ENCODE measurements around the gene C14orf180.
"Not testable (repeated sequence)": the region's sequence is repeated elsewhere in the genome, so short reads cannot be mapped to it uniquely, and the experiment has no call there.

C14orf180 gene

GRCh38 chr14:104611881-104612280, 32.3 kb downstream of the C14orf180 start:
- no peak for DNase-seq (ENCODE audit: low read depth, low spot score)

- DNase-seq (ENCODE audit: low read depth, low spot score) = no peak
Observed at GRCh38 chr14:104614126-104614812, 34.7 kb downstream of the C14orf180 start.

GRCh38 chr14:104624939-104625338, 45.4 kb downstream of the C14orf180 start:
- no peak for DNase-seq (ENCODE audit: low read depth, low spot score)

DNA sequence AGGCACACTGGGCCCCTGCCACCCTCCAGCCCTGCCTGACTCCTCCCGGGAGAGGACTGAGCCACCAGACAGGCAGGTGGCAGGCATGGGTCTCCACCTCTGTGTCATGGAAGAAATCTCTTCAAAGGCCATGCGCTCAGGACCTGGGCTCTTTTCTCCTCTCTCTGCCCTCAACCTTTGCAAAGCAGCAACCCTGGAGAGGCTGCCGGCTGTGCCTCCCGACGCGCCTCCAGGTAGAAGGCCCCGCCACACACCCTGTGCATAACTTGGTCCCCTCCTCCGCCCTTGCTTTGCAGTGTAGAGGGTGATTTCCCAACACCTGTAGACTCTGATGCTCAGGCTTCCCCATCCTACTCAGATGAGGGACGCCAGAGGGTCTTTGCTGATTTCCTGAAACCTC, 53.2 kb downstream of the C14orf180 start:
- no peak for DNase-seq (ENCODE audit: low read depth, low spot score)

- no peak for DNase-seq (ENCODE audit: low read depth, low spot score)
Observed at GRCh38 chr14:104633276-104634137, 53.9 kb downstream of the C14orf180 start.

- no peak for DNase-seq (ENCODE audit: low read depth, low spot score)
Observed at GRCh38 chr14:104634138-104634760, 54.7 kb downstream of the C14orf180 start.

GRCh38 chr14:104634886-104635570, 55.5 kb downstream of the C14orf180 start:
- DNase-seq (ENCODE audit: low read depth, low spot score) = no peak

- DNase-seq (ENCODE audit: low read depth, low spot score) = no peak
Observed at GRCh38 chr14:104635717-104636116, 56.2 kb downstream of the C14orf180 start.

DNA sequence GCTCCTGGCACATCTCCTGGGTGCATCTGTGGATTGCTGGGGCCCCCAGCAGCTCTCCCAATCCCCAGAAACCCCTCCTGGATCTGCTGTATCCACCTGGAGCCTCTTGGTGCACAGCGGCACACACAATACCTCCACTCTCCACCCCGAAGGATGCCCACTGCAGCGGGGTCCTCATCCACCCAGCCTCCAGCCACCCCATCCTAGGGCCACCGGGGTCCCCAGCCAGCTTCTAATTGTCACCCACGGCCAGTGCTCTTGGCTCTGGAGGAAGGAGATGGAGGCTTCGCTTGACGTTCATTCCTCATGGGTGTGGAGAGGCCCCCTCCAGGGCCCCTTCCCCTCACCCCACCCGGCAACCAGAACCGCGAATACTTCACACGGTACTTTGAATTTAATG, 56.6 kb downstream of the C14orf180 start:
- no peak for DNase-seq (ENCODE audit: low read depth, low spot score)

- DNase-seq (ENCODE audit: low read depth, low spot score) = not testable (repeated sequence)
Observed at GRCh38 chr14:104636846-104637545, 57.4 kb downstream of the C14orf180 start.

GRCh38 chr14:104637546-104638003, 58.0 kb downstream of the C14orf180 start:
- DNase-seq (ENCODE audit: low read depth, low spot score) = no peak

DNA sequence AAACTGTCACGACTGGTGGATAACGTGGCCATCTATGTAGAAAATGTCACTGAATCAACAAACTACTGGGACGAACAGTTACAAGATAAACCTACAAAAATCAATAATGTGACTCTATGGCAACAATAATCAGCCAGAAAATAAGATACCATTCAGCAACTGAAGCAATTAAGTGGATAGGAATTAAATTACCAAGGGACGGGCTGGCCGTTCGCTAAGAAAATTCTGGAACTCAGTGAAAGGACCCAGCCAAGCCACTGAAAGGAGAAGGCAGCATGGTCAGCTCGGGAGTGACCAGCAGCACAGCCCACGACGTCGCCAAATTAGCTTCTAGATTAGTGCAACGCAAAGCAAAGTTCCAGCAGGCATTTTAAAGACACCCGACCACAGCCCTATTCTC, 58.6 kb downstream of the C14orf180 start:
- DNase-seq (ENCODE audit: low read depth, low spot score) = no peak

GRCh38 chr14:104638927-104639450, 59.4 kb downstream of the C14orf180 start:
- DNase-seq (ENCODE audit: low read depth, low spot score) = no peak

GRCh38 chr14:104639471-104639870, 59.9 kb downstream of the C14orf180 start:
- no peak for DNase-seq (ENCODE audit: low read depth, low spot score)

All from astrocyte of the hippocampus (primary cell).